SK-N-SH (cell line): ENCODE measurements around the gene RXFP3.

Experiments used
- CHD2 ChIP-seq: fragments of 150-350 bp; IDR thresholded peaks from 2 replicates; pipeline ENCODE4 v1.6.1; 2018; ENCODE audit warnings: low read length; ENCODE audit not compliant: partially characterized antibody
- CTCF ChIP-seq: fragments of 200-600 bp; sonication (generic); IDR thresholded peaks from 2 replicates; pipeline ENCODE4 v1.6.1; 2017; ENCODE audit warnings: antibody characterized with exemption, mild to moderate bottlenecking, moderate library complexity
- EP300 ChIP-seq, 2 experiments: IDR thresholded peaks; 2 replicates each; pipeline versions ENCODE4 v1.4.0 to v1.6.1; 2012; ENCODE audit warnings: borderline replicate concordance in 1 of 2, low read depth in 1 of 2, low read length in 1 of 2
- JUND ChIP-seq: IDR thresholded peaks from 2 replicates; pipeline ENCODE4 v1.4.0; 2012
- MXI1 ChIP-seq: IDR thresholded peaks from 2 replicates; pipeline ENCODE4 v1.6.1; 2012; ENCODE audit warnings: mild to moderate bottlenecking, low read depth, low read length, improper control_type of control experiment
- POLR2AphosphoS5 ChIP-seq: IDR thresholded peaks from 2 replicates; pipeline ENCODE4 v1.6.1; 2012; ENCODE audit warnings: low read depth, low read length
- RAD21 ChIP-seq: IDR thresholded peaks from 2 replicates; pipeline ENCODE4 v1.6.1; 2012; ENCODE audit warnings: mild to moderate bottlenecking, low read length
- SMC3 ChIP-seq: IDR thresholded peaks from 2 replicates; pipeline ENCODE4 v1.6.1; 2012; ENCODE audit warnings: low read depth, low read length, improper control_type of control experiment
- TAF1 ChIP-seq: IDR thresholded peaks from 2 replicates; pipeline ENCODE4 v1.6.1; 2012; ENCODE audit warnings: low read depth, mild to moderate bottlenecking, low read length, moderate library complexity, borderline replicate concordance
- TEAD4 ChIP-seq: IDR thresholded peaks from 2 replicates; pipeline ENCODE4 v1.4.0; 2012; ENCODE audit warnings: mild to moderate bottlenecking, borderline replicate concordance; ENCODE audit not compliant: insufficient read depth
- USF1 ChIP-seq: IDR thresholded peaks from 2 replicates; pipeline ENCODE4 v1.4.0; 2012; ENCODE audit warnings: low read depth, borderline replicate concordance
- USF2 ChIP-seq: fragments of 150-350 bp; IDR thresholded peaks from 2 replicates; pipeline ENCODE4 v1.6.1; 2017; ENCODE audit warnings: antibody characterized with exemption, low read length, low read depth, borderline replicate concordance
- YY1 ChIP-seq: IDR thresholded peaks from 2 replicates; pipeline ENCODE4 v1.4.0; 2012; ENCODE audit warnings: low read depth, mild to moderate bottlenecking

GRCh38 chr5:33903118-33903517, 33.1 kb upstream of the RXFP3 start:
- TF ChIP-seq CTCF (no peak), JUND (no peak), CHD2 (no peak), POLR2AphosphoS5 (no peak), SMC3 (no peak), EP300 (IDR thresholded peaks at IDR 0.05; ENCODE audit: borderline replicate concordance in 1 of 2, low read depth in 1 of 2, low read length in 1 of 2) (no peak), TAF1 (no peak), USF1 (no peak), MXI1 (no peak), TEAD4 (no peak), USF2 (no peak), YY1 (no peak), RAD21 (no peak)
